Naive B cell (primary cell): ENCODE data around the gene GINS3. TPM values are rescaled to one million over a fixed set of nuclear protein-coding genes. Genes with fewer than 3 reads are reported as not detected.

Source experiments
- ATAC-seq, 2 donors: fragments of 150-1000 bp; cut with Tn5 transposase; 2 replicates each; pipeline ENCODE4 v1.10.0; 2021; ENCODE audit warnings: low read depth in 2 of 2, mild to moderate bottlenecking in 2 of 2, moderate library complexity in 2 of 2
- DNase-seq: peaks from one replicate; pipeline ENCODE4 v3.0.0; 2022
- H3K27ac Mint-ChIP-seq, 6 donors: one replicate each; pipeline ENCODE4 v1.8.0; 2020 to 2022; ENCODE audit warnings: mild to moderate bottlenecking in 6 of 6, mixed read lengths in 6 of 6, moderate library complexity in 5 of 6, inconsistent platforms in 2 of 6
- H3K27me3 Mint-ChIP-seq, 3 donors: one replicate each; pipeline ENCODE4 v1.8.0; 2021 to 2022; ENCODE audit warnings: mixed read lengths in 3 of 3, mild to moderate bottlenecking in 1 of 3
- H3K36me3 Mint-ChIP-seq, 2 donors: one replicate each; pipeline ENCODE4 v1.8.0; 2020 to 2022; ENCODE audit warnings: mixed read lengths in 2 of 2, inconsistent platforms in 1 of 2, mild to moderate bottlenecking in 1 of 2
- H3K4me1 Mint-ChIP-seq, 3 donors: one replicate each; pipeline ENCODE4 v1.8.0; 2020 to 2022; ENCODE audit warnings: mixed read lengths in 3 of 3, inconsistent platforms in 1 of 3, mild to moderate bottlenecking in 1 of 3, moderate library complexity in 1 of 3
- H3K4me3 Mint-ChIP-seq, 8 donors: one replicate each; pipeline ENCODE4 v1.8.0; 2020 to 2022; ENCODE audit warnings: mild to moderate bottlenecking in 8 of 8, mixed read lengths in 8 of 8, moderate library complexity in 8 of 8, inconsistent platforms in 2 of 8
- H3K9me3 Mint-ChIP-seq, 7 donors: one replicate each; pipeline ENCODE4 v1.8.0; 2020 to 2022; ENCODE audit warnings: mixed read lengths in 7 of 7, mild to moderate bottlenecking in 5 of 7, inconsistent platforms in 2 of 7, moderate library complexity in 1 of 7
- polyA plus RNA-seq, 6 donors: library from polyadenylated mRNA; unstranded; fragments of 300-500 nt; fragmentation: Illumina TruSeq; gene quantifications; one replicate each; pipeline ENCODE4 v1.2.3, GENCODE V29; 2021; ENCODE audit warnings: low read depth in 6 of 6

The GINS3 gene
- polyA plus RNA-seq, 6 donors from 2014 or later: 0.26 to 3.6 (median 2.2) TPM

DNA sequence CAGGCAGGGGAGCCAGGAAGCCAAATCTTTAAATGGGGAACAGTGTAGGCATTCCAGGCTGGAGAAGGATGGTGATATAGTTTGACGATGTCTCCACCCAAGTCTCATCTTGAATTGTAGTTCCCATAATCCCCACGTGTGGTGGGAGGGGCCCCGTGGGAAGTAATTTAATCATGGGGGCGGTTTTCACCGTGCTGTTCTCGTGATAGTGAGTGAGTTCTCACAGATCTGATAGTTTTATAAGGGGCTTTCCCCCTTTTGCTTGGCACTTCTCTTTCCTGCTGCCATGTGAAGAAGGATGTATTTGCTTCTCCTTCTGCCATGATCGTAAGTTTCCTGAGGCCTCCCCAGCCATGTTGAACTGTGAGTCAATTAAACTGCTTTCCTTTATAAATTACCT is 28.8 kb downstream of the GINS3 start:
- peak in 1 of 2 donors; percentile 21 for ATAC-seq
- H3K36me3 Mint-ChIP-seq: no peaks in the 10 kb centered on the region
- DNase-seq: no peak
- H3K4me1 Mint-ChIP-seq: peaks cover 12 to 24% (median 15%) of the 10 kb centered on the region in 3 donors
- no peak overlapping the region for H3K27ac Mint-ChIP-seq
- H3K4me3 Mint-ChIP-seq: peak overlapping the region in 1 of 8 donors; percentile 22
- peaks cover 0 to 12% (median 4%) of the 10 kb centered on the region in 3 donors for H3K27me3 Mint-ChIP-seq
- H3K9me3 Mint-ChIP-seq: peaks cover 0 to 2% (median 0%) of the 10 kb centered on the region in 7 donors

DNA sequence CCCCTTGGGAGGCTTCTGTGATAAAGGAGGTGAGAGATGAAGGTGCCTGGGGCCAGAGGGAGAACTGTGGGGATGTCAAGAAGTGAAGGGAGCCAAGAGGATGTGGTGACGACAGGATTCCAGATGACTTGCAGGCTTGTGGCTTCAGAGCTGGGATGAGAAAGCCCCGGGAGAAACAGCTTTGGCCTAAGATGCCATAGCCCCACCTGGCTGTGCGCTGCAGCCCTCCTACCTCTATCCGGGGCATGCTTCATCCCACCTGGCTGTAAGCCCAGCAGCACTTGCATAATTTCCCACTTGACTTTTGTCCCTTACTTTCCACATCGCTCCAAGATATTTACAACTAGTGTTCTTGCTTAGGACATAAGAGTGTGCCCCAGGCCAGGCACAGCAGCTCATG is 29.3 kb downstream of the GINS3 start:
- H3K27me3 Mint-ChIP-seq: peaks cover 0 to 12% (median 4%) of the 10 kb centered on the region in 3 donors
- H3K4me1 Mint-ChIP-seq: peaks cover 17 to 27% (median 18%) of the 10 kb centered on the region in 3 donors
- no peaks in the 10 kb centered on the region for H3K36me3 Mint-ChIP-seq
- no peak overlapping the region for H3K27ac Mint-ChIP-seq
- ATAC-seq (no peak), DNase-seq (no peak)
- peaks cover 0 to 2% (median 0%) of the 10 kb centered on the region in 7 donors for H3K9me3 Mint-ChIP-seq
- H3K4me3 Mint-ChIP-seq: peak overlapping the region in 1 of 8 donors; percentile 22

DNA sequence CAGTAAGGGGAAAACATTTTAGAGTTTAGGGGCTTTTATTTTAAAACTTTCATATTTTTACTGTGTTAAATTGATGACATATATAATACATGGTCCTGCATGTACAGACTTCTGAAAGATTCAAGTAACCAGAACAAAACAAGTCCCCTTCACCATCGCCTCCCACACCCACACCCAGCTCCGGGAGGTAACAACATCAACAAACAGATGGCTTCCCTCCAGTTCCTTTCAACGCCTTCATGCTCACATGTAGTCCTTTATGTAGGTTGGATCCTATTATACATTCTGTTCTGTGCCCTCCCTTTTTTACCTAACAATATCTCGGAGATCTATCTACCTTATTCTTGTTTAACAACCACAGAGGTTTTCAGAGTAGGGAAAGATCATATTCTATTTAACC is 30.5 kb downstream of the GINS3 start:
- Mint-ChIP-seq H3K27ac (no peak overlapping the region), H3K4me3 (peak overlapping the region in 2 of 8 donors; percentile 27 to 62), H3K4me1 (peaks cover 19 to 23% (median 20%) of the 10 kb centered on the region in 3 donors), H3K9me3 (peaks cover 0 to 2% (median 0%) of the 10 kb centered on the region in 7 donors), H3K27me3 (peaks cover 0 to 12% (median 4%) of the 10 kb centered on the region in 3 donors), H3K36me3 (no peaks in the 10 kb centered on the region)
- no peak for DNase-seq
- no peak for ATAC-seq

DNA sequence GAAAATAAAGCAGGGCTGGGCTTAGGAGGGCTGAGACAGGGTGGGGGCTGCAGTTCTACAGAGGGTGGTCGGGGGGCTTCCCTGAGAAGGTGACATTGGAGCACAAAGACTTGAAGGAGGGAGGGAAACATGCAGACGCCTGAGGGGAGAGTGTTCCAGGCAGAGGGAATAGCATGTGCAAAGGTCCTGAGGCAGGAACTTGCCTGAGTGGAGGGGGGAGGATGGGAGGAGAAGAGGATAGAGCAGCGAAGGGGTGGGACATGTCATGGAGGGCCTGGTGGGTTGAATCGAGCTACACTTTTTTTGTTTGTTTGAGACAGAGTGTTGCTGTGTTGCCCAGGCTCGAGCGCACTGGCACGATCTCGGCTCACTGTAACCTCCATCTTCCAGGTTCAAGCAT is 33.0 kb downstream of the GINS3 start:
- H3K9me3 Mint-ChIP-seq: peaks cover 0 to 2% (median 0%) of the 10 kb centered on the region in 7 donors
- no peak for DNase-seq
- ATAC-seq: no peak
- H3K36me3 Mint-ChIP-seq: no peaks in the 10 kb centered on the region
- H3K4me3 Mint-ChIP-seq: no peak overlapping the region
- peak overlapping the region in 4 of 6 donors; percentile 22 to 86 (median 76) for H3K27ac Mint-ChIP-seq
- H3K4me1 Mint-ChIP-seq: peaks cover 15 to 23% (median 19%) of the 10 kb centered on the region in 3 donors
- H3K27me3 Mint-ChIP-seq: peaks cover 0 to 6% (median 4%) of the 10 kb centered on the region in 3 donors

DNA sequence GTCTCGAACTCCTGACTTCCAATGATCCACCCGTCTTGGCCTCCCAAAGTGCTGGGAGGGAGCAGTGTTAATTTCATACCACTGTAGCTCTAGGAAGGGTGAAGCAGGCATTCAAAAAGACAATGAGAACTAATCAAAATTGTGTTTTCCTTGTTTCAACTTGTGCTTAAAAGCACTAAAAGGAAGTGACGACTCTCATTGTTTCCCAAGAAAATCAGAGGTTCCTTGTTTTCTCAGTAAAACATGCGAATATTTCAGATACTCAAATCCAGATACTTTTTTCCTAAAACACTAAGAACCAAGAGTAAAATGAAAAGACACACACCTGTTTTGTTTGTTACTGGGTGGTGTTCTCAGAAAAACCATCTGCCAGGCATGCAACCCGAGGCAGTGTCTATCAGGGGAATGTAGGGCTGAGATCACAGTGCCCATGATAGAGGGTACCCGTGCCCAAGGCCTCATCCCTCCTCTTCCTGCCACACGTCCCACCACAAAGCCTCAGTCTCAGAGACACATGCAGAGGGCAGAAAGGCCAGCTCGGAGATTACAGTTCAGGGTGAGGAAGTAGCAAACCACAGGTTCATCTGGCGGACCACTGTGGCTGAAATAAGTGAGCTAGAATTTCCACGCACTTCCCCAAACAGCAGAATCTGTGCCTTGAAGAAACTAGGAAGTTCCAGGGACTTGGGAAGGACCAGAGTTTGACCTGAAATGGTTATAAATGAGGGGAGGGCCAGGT is 33.7 kb downstream of the GINS3 start:
- Mint-ChIP-seq H3K4me1 (peaks cover 14 to 22% (median 15%) of the 10 kb centered on the region in 3 donors), H3K27me3 (peaks cover 0 to 6% (median 4%) of the 10 kb centered on the region in 3 donors), H3K4me3 (peak overlapping the region in 3 of 8 donors; percentile 20 to 64 (median 45)), H3K27ac (peak overlapping the region in 1 of 6 donors; percentile 86), H3K36me3 (no peaks in the 10 kb centered on the region), H3K9me3 (peaks cover 0 to 2% (median 0%) of the 10 kb centered on the region in 7 donors)
- peak; percentile 19 for DNase-seq
- ATAC-seq: peak; percentile 69 to 81

DNA sequence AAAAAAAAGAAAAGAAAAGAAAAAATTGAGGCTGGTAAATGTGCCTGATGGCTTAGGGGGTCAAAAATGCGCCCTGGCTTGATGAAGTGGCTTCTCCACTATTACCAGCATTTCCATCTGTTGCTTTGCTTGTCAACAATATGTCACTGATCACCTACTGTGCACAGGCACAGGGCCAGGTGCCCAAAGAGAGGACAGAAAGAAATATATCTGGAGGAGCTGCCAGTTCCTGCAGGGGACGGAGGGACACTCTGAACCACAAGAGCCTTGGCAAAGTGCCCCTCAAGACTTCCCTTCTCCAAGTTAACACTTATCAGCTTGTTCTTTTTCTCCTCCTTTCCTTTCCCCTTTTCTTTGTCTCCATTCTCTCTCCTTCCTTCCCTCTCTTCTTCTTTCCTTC is 34.7 kb downstream of the GINS3 start:
- no peak for ATAC-seq
- peaks cover 0 to 6% (median 4%) of the 10 kb centered on the region in 3 donors for H3K27me3 Mint-ChIP-seq
- H3K27ac Mint-ChIP-seq: peak overlapping the region in 1 of 6 donors; percentile 67

DNA sequence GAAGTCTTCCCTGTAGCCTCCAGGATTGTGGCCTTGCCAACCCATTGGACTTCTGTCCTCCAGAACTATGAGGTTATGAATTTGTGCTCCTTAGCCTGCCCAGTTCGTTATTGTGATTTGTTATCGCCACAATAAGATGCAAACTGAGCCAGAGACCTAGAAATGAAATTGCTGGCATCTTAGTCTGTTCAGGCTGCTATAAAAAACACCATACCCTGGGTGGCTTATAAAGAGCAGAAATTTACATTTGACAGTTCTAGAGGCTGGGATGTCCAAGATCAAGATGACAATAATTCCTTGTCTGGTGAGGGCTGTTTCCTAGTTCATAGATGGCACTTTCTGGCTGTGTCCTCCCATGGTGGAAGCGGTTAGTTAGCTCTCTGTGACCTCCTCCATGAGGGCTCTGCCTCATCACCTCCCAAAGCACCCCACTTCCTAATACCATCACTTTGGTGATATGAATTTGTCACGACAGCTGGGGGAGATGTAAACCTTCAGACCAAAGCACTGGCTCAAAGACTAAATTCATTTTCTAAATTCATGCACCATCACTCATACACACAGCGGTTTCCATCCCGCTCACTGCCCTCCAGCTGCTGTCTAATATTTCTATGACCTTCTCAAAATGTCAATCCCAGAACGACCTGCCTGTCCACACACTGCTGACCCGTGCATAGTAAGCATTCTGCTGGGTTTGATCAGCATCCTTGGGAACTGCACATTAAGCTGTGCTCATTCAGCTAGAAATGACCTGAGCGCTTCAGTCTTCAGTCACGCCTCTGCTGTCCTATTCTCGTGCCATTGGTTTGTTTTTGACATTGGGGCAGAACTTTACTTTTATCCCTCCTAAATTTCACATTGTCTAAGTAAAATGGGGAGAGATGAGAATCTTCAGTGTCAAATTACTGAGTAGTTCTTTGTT is 36.6 kb downstream of the GINS3 start:
- Mint-ChIP-seq H3K4me3 (no peak overlapping the region), H3K27ac (no peak overlapping the region), H3K36me3 (no peaks in the 10 kb centered on the region), H3K4me1 (peaks cover 14 to 22% (median 15%) of the 10 kb centered on the region in 3 donors), H3K27me3 (peaks cover 0 to 4% (median 0%) of the 10 kb centered on the region in 3 donors), H3K9me3 (peaks cover 0 to 2% (median 0%) of the 10 kb centered on the region in 7 donors)
- ATAC-seq (no peak), DNase-seq (no peak)

More for the DNA sequence above, 34.7 kb downstream of the GINS3 start:
- no peaks in the 10 kb centered on the region for H3K36me3 Mint-ChIP-seq
- H3K9me3 Mint-ChIP-seq: peaks cover 0 to 2% (median 0%) of the 10 kb centered on the region in 7 donors
- peaks cover 14 to 22% (median 15%) of the 10 kb centered on the region in 3 donors for H3K4me1 Mint-ChIP-seq
- DNase-seq: no peak
- H3K4me3 Mint-ChIP-seq: peak overlapping the region in 1 of 8 donors; percentile 47

DNA sequence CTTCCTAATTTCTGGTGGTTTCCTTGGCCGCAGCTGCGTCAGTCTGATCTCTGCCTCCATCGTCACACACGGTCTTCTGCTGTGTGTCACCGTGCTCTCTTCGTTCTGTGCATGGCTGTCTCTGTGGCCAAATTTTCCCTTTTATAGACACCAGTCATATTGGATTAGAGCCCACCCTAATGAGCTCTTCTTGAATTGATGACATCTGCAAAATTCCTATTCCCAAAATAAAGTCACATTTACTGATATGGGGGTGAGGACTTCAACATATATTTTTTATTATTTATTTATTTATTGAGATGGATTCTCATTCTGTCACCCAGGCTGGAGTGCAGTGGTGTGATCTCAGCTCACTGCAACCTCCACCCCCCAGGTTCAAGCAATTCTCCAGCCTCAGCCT is 38.4 kb downstream of the GINS3 start:
- H3K27ac Mint-ChIP-seq: no peak overlapping the region
- peaks cover 0 to 1% (median 0%) of the 10 kb centered on the region in 7 donors for H3K9me3 Mint-ChIP-seq
- no peaks in the 10 kb centered on the region for H3K27me3 Mint-ChIP-seq
- no peaks in the 10 kb centered on the region for H3K36me3 Mint-ChIP-seq
- no peak for DNase-seq
- no peak for ATAC-seq
- H3K4me3 Mint-ChIP-seq: no peak overlapping the region
- peaks cover 6 to 15% (median 10%) of the 10 kb centered on the region in 3 donors for H3K4me1 Mint-ChIP-seq

DNA sequence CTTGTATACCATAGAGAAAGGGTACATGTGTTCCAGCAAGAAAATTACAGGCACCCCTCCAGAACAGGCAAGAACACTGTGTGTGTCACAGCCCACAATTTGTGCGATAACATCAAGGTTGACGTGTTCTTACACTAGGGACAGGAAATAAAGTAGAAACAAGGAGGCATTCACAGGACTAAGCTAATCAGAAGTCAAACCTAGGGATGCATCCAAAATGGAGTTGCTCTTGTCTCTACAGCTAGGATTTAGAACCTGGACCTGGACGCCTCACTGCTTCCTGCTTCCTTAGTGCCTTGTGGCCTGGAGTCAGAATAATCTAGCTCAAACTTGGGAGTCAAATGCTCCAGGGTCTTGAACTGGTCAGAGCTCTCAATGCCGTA is 41.3 kb downstream of the GINS3 start:
- no peak overlapping the region for H3K27ac Mint-ChIP-seq
- no peak overlapping the region for H3K4me3 Mint-ChIP-seq
- ATAC-seq (no peak), DNase-seq (no peak)
- no peaks in the 10 kb centered on the region for H3K27me3 Mint-ChIP-seq
- H3K36me3 Mint-ChIP-seq: peaks cover 0 to 7% of the 10 kb centered on the region in 2 donors
- peaks cover 0 to 11% (median 5%) of the 10 kb centered on the region in 7 donors for H3K9me3 Mint-ChIP-seq
- peaks cover 1 to 6% (median 4%) of the 10 kb centered on the region in 3 donors for H3K4me1 Mint-ChIP-seq

DNA sequence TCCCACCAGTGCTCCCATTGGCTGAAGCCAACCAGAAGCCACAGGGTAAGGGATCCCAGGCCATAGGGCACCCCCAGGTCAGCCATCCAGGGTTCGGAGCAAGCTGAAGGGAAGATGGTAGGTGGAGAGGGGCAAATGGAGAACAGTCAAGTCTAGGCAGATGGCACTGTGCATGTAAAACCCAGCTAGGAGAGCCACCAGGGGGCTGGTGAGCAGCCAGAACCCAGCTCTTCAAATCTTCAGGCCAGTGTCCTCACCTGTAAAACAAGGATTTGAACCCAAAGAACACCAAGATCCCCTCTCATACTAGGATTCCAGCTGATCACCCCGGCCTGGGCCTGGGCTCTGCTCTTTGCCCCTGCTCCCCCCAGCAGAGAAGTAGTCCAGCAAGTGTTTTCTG is 43.5 kb downstream of the GINS3 start:
- Mint-ChIP-seq H3K9me3 (peaks cover 0 to 11% (median 8%) of the 10 kb centered on the region in 7 donors), H3K27me3 (no peaks in the 10 kb centered on the region), H3K36me3 (peaks cover 0 to 7% of the 10 kb centered on the region in 2 donors), H3K4me3 (no peak overlapping the region), H3K4me1 (peaks cover 8 to 12% (median 9%) of the 10 kb centered on the region in 3 donors), H3K27ac (peak overlapping the region in 1 of 6 donors; percentile 59)
- ATAC-seq: no peak
- DNase-seq: no peak

DNA sequence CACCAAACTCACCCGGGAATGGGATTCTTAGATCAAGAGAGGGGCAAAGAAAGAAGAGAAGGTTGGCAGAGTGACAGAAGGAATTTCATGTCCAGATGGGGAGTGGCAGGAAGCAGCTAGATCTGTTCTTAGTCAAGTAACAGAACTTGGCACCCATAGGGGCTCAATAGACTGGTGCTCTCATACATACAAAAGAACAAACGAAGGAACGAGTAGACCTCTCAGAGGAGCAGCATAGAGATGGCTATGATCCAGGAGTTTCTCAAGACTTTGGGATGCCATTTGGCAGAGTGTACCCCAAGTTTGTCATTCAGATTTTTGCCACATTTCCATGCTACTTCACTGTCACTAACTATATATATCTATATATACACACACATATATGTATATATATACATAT is 47.9 kb downstream of the GINS3 start:
- peaks cover 0 to 11% (median 8%) of the 10 kb centered on the region in 7 donors for H3K9me3 Mint-ChIP-seq
- H3K4me3 Mint-ChIP-seq: no peak overlapping the region
- H3K36me3 Mint-ChIP-seq: peaks cover 0 to 7% of the 10 kb centered on the region in 2 donors
- peaks cover 0 to 7% (median 6%) of the 10 kb centered on the region in 3 donors for H3K27me3 Mint-ChIP-seq
- DNase-seq (no peak), ATAC-seq (no peak)
- H3K4me1 Mint-ChIP-seq: peaks cover 8 to 12% (median 9%) of the 10 kb centered on the region in 3 donors
- H3K27ac Mint-ChIP-seq: no peak overlapping the region

DNA sequence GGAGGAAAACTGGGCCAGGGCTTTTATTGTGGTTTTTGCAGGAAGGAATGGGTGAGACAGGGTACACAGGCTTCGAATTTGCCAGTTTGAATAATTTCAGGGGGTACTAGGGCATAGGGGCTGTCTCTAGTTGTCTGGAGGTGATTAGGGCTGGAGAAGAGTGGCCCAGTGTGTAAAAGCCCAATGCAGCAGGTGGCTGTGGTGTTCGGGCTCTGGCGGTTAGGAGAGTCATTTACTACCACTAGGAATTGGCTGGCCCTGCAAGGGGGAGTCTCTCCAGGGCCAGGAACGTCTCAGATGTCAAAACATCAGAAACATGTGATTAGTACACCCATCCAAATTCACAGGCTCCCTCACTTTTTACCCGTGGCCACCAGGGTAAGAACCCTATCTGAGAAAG is 50.3 kb downstream of the GINS3 start:
- peaks cover 0 to 7% (median 2%) of the 10 kb centered on the region in 7 donors for H3K9me3 Mint-ChIP-seq
- peaks cover 0 to 7% (median 6%) of the 10 kb centered on the region in 3 donors for H3K27me3 Mint-ChIP-seq
- no peak overlapping the region for H3K4me3 Mint-ChIP-seq
- no peak for DNase-seq
- H3K36me3 Mint-ChIP-seq: peaks cover 0 to 2% of the 10 kb centered on the region in 2 donors
- no peak for ATAC-seq
- peaks cover 8 to 12% (median 9%) of the 10 kb centered on the region in 3 donors for H3K4me1 Mint-ChIP-seq
- no peak overlapping the region for H3K27ac Mint-ChIP-seq

DNA sequence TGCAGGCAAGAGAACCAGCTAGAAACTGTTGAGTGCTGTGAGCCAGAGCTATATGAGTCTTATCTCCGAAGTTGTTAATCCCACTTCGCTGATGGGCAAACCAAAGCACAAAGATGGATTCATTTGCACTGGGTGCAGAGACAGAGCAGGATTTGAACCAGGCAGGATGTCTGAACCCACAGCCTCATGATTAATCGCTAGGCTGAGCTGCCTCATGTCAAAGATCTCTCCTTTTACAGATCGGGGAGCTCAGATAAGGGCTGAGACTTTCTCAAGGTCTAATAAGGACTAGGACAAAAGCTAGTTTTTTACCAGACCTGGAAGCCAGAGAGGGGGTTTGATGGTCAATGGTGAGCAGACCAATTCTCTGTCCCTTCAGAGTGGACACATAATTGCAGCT is 51.5 kb downstream of the GINS3 start:
- DNase-seq (no peak), ATAC-seq (no peak)
- H3K27ac Mint-ChIP-seq: peak overlapping the region in 1 of 6 donors; percentile 56
- no peaks in the 10 kb centered on the region for H3K36me3 Mint-ChIP-seq
- no peak overlapping the region for H3K4me3 Mint-ChIP-seq
- peaks cover 0 to 2% (median 0%) of the 10 kb centered on the region in 7 donors for H3K9me3 Mint-ChIP-seq
- peaks cover 3 to 5% (median 5%) of the 10 kb centered on the region in 3 donors for H3K4me1 Mint-ChIP-seq
- H3K27me3 Mint-ChIP-seq: peaks cover 0 to 7% (median 6%) of the 10 kb centered on the region in 3 donors
